ENCODE results near the gene RENBP. TPM values are rescaled to one million over a fixed set of nuclear protein-coding genes. Genes with fewer than 3 reads are reported as not detected.
A peak's percentile ranks its signal among the peaks of the same experiment; 100 is the strongest.

RENBP gene
- total RNA-seq, 1 donor from 2014 or later, result 11.4 TPM

- peak; percentile 71 for DNase-seq (ENCODE audit: low spot score)
- Mint-ChIP-seq H3K9me3 (no peaks in the 10 kb centered on the region), H3K27ac (peak overlapping the region; percentile 82), H3K4me3 (ENCODE audit: low read depth) (no peak overlapping the region), H3K27me3 (ENCODE audit: low read depth) (no peaks in the 10 kb centered on the region), H3K4me1 (ENCODE audit: low read depth) (peaks cover 14% of the 10 kb centered on the region), H3K36me3 (ENCODE audit: low read depth) (peaks cover 29% of the 10 kb centered on the region)
- intact Hi-C loops (cut with micrococcal nuclease), result loop anchor here (1.0 kb wide), 1 partner anchor 19 kb away; no protein-coding TSS in a partner anchor
These were observed 2.7 kb upstream of the RENBP start for GRCh38 chrX:153947009-153947769.

DNA sequence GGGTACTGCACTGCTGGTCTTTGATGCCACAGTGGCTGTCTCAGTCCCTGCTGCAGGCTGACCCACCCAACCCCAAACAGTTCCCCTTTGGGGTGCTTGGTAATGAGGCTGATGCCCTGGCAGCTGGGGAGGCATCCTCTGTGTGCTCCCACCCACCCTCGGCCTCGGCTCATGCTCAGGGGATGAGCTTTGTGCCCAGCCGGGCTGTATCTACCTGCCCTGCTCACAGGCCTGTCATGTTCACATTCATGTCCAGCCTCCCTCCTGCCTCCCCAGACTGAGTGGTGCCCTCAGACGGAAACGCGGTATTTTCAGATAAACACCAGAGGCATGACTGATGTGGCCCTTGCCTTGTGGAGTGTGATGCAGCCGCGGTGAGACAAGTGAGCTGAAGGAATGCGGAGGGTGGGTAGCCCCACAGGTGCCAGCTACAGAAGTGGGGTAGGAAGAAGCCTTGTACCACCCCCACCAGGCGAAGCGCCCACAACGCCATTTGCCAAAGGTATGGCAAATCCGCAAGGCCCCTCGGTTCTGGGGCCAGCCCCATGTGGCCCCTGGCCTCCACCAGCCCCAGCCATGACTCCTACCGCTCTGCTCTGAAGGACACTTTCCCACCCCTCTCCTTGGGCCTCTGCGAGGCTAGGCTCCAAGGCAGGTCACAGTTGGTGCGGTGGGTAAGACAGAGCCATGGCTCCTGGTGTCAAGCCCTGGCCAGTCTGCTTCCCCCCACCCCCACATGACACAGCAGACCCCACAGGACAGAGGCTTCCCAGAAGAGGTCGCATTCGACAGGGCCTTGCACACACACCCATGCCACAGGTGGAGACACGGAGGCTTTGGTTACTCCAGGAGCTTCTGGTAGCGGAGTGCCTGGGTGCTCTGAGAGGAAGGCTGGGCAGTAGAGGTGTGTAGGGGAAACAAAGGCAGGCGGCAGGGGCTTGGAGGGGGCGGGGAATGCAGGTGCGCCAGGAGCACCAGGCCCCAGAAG is 1.8 kb upstream of the RENBP start:
- Mint-ChIP-seq H3K4me3 (ENCODE audit: low read depth) (no peak overlapping the region), H3K27ac (no peak overlapping the region), H3K27me3 (ENCODE audit: low read depth) (no peaks in the 10 kb centered on the region), H3K9me3 (no peaks in the 10 kb centered on the region), H3K36me3 (ENCODE audit: low read depth) (peaks cover 27% of the 10 kb centered on the region), H3K4me1 (ENCODE audit: low read depth) (peaks cover 16% of the 10 kb centered on the region)
- DNase-seq (ENCODE audit: low spot score), result no peak
- intact Hi-C loops (cut with micrococcal nuclease), result no loop called here

GRCh38 chrX:153944800-153945150 is 332 bp upstream of the RENBP start:
- no peak for DNase-seq (ENCODE audit: low spot score)
- no peaks in the 10 kb centered on the region for H3K9me3 Mint-ChIP-seq
- intact Hi-C loops (cut with micrococcal nuclease), result no loop called here
- no peak overlapping the region for H3K27ac Mint-ChIP-seq
- H3K4me1 Mint-ChIP-seq (ENCODE audit: low read depth), result peaks cover 16% of the 10 kb centered on the region
- no peaks in the 10 kb centered on the region for H3K27me3 Mint-ChIP-seq (ENCODE audit: low read depth)
- peaks cover 15% of the 10 kb centered on the region for H3K36me3 Mint-ChIP-seq (ENCODE audit: low read depth)
- peak overlapping the region; percentile 42 for H3K4me3 Mint-ChIP-seq (ENCODE audit: low read depth)

DNA sequence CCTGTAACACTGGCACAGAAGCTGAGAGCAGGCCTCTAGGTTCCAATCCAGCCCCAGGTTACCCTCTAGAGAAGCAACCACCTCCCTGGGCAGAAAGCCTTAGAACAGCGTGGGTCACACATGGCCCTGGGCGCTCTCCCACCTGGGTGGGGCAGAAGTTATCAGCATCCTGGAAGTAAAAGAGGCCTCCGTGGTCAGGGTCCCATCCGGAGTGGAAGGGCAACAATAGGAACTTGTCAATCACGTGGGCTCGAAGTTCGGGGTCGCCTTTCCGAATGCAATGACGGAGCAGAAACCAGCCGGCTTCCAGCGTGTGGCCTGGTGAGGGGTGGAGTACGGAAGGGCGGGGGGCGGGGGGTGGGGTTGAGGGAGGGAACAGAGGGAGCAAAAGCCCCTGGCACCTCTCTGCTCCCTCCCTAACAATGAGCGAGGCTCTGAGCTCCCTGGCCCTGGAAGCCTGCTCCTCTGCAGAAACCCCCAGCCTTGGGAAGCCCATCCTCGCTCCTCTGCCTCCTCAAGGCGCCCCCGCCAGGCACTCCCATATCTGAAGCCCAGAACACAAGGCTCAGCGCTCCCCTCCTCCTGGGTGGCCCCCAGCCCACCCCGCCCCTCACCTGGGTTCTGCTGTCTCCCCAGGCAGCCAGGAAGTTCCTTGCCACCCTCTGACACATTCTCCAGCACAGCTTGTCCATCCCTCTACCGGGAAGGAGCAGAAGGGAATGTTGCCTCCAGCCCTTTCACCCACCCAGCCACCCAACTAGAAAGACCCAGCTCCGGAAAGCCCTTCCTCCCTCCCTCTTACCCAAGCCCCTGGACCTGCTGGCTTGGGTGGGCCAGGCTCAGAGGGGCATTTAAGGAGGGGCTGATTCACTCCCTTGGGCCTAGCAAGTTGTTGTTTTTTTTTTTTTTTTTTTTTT is 2.8 kb downstream of the RENBP start:
- intact Hi-C loops (cut with micrococcal nuclease), result no loop called here
- Mint-ChIP-seq H3K27me3 (ENCODE audit: low read depth) (no peaks in the 10 kb centered on the region), H3K27ac (peak overlapping the region; percentile 63), H3K4me3 (ENCODE audit: low read depth) (peak overlapping the region; percentile 55), H3K36me3 (ENCODE audit: low read depth) (peaks cover 9% of the 10 kb centered on the region), H3K9me3 (no peaks in the 10 kb centered on the region), H3K4me1 (ENCODE audit: low read depth) (peaks cover 6% of the 10 kb centered on the region)
- DNase-seq (ENCODE audit: low spot score), result no peak

GRCh38 chrX:153939573-153939972 is 4.9 kb downstream of the RENBP start:
- H3K9me3 Mint-ChIP-seq, result no peaks in the 10 kb centered on the region
- intact Hi-C loops (cut with micrococcal nuclease), result no loop called here
- peaks cover 9% of the 10 kb centered on the region for H3K36me3 Mint-ChIP-seq (ENCODE audit: low read depth)
- H3K4me3 Mint-ChIP-seq (ENCODE audit: low read depth), result no peak overlapping the region
- no peaks in the 10 kb centered on the region for H3K27me3 Mint-ChIP-seq (ENCODE audit: low read depth)
- no peak for DNase-seq (ENCODE audit: low spot score)
- peaks cover 8% of the 10 kb centered on the region for H3K4me1 Mint-ChIP-seq (ENCODE audit: low read depth)
- no peak overlapping the region for H3K27ac Mint-ChIP-seq

DNA sequence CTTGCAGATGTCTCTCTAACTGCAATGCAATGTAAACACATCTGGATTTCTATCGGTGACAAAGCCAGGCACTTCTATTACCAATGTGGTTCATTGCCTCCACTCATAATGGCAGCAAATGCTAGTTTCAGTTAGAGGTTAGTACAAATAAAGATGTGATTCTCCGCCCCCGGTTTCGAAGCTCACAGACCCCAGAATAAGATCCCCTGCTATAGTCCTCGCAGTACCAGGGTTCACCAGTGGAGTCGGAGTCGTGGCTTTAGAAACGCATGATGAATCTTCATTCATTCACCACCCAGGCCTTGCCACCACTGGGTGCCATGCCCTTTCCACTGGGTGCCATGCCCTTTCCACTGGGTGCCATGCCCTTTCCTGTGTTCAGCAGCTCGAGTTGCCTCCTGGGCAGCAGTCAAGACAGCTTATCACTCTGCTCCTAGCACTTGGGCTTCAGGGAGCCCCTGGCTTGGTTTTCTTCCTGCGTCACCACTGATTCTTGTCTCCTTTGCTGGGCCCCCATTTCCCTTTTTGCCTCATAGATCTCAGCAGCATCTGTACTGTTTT is 6.1 kb downstream of the RENBP start:
- no peak overlapping the region for H3K27ac Mint-ChIP-seq
- no peaks in the 10 kb centered on the region for H3K9me3 Mint-ChIP-seq
- peaks cover 5% of the 10 kb centered on the region for H3K4me1 Mint-ChIP-seq (ENCODE audit: low read depth)
- H3K4me3 Mint-ChIP-seq (ENCODE audit: low read depth), result no peak overlapping the region
- intact Hi-C loops (cut with micrococcal nuclease), result no loop called here
- DNase-seq (ENCODE audit: low spot score), result no peak
- H3K27me3 Mint-ChIP-seq (ENCODE audit: low read depth), result no peaks in the 10 kb centered on the region
- peaks cover 15% of the 10 kb centered on the region for H3K36me3 Mint-ChIP-seq (ENCODE audit: low read depth)

GRCh38 chrX:153937056-153937455 is 7.4 kb downstream of the RENBP start:
- H3K4me3 Mint-ChIP-seq (ENCODE audit: low read depth), result no peak overlapping the region
- H3K9me3 Mint-ChIP-seq, result no peaks in the 10 kb centered on the region
- no peak overlapping the region for H3K27ac Mint-ChIP-seq
- H3K4me1 Mint-ChIP-seq (ENCODE audit: low read depth), result peaks cover 5% of the 10 kb centered on the region
- intact Hi-C loops (cut with micrococcal nuclease), result no loop called here
- H3K36me3 Mint-ChIP-seq (ENCODE audit: low read depth), result peaks cover 15% of the 10 kb centered on the region
- H3K27me3 Mint-ChIP-seq (ENCODE audit: low read depth), result no peaks in the 10 kb centered on the region
- no peak for DNase-seq (ENCODE audit: low spot score)

DNA sequence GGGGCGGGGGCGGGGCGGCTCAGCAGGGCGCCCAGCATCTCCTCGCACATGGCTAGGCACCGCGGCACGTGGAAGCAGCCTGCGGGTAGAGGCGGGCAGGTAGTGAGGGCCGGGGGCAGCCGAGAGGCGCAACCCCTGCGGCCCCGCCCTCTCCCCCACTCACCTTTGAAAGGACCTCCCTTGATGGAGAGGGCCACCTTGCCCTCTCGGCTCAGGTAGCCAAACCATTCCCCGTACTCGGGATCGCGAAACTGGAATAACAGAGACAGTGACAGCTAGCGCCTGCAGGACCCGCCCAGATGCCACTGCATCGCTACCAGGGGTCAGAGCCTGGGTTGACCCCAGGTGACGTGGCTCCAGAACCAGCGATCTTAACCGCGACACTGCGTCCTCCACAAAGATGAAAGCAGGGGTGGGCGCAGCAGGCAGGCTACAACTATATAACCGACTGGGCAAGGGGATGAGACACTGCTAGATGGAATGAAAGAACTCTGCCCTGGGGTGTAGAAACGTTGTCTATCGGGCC is 9.1 kb downstream of the RENBP start:
- intact Hi-C loops (cut with micrococcal nuclease), result no loop called here
- Mint-ChIP-seq H3K27me3 (ENCODE audit: low read depth) (no peaks in the 10 kb centered on the region), H3K27ac (peak overlapping the region; percentile 42)

GRCh38 chrX:153934762-153935325 is 9.6 kb downstream of the RENBP start, which contains the start of gene NAA10:
NAA10 (minus strand) TSS chrX:153935037; CDS start chrX:153934904, 133 bp downstream.
- Mint-ChIP-seq H3K4me1 (ENCODE audit: low read depth) (peaks cover 2% of the 10 kb centered on the region), H3K4me3 (ENCODE audit: low read depth) (peak within 1 kb of the TSS; percentile 84), H3K27ac (peak within 1 kb of the TSS; percentile 42), H3K9me3 (no peaks in the 10 kb centered on the region), H3K36me3 (ENCODE audit: low read depth) (peaks cover 27% of the 10 kb centered on the region), H3K27me3 (ENCODE audit: low read depth) (no peaks in the 10 kb centered on the region)
- DNase-seq (ENCODE audit: low spot score), result peak; percentile 50
- intact Hi-C loops (cut with micrococcal nuclease), result no loop called here

More for the DNA sequence above, 9.1 kb downstream of the RENBP start:
- H3K9me3 Mint-ChIP-seq, result no peaks in the 10 kb centered on the region
- peaks cover 2% of the 10 kb centered on the region for H3K4me1 Mint-ChIP-seq (ENCODE audit: low read depth)
- peak overlapping the region; percentile 67 for H3K4me3 Mint-ChIP-seq (ENCODE audit: low read depth)
- H3K36me3 Mint-ChIP-seq (ENCODE audit: low read depth), result peaks cover 25% of the 10 kb centered on the region
- no peak for DNase-seq (ENCODE audit: low spot score)

DNA sequence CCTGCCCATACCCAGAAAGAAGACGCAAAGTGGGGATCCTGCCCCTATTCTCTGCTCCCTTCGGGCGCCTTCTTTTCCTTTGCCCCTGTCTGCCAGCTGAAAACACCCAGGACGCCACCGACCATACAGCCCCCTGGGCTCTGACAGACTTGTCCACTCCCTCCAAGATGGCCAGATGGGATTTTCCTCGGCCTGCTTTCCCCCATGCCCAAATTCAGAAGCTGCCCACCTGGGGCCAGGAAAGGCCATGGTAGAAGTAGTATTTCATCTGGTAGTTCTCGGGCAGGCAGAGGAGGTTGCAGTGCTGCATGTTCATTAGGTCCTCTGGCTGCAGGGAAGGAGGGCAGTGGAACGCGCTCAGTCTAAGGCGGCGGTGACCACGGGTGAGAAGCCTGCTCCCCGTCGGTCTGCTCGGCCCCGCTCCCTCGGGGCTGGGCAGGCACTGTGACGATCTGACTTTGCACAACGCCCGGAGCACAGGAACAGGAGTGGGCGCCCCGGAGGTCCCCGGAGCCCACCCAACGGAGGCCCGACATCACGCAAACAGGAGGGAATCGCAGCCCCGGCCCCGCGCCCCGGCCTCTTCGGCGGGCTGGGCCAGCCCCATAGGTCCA is 10.2 kb downstream of the RENBP start:
- peaks cover 29% of the 10 kb centered on the region for H3K36me3 Mint-ChIP-seq (ENCODE audit: low read depth)
- H3K27ac Mint-ChIP-seq, result peak overlapping the region; percentile 17
- DNase-seq (ENCODE audit: low spot score), result no peak
- H3K9me3 Mint-ChIP-seq, result no peaks in the 10 kb centered on the region
- peaks cover 4% of the 10 kb centered on the region for H3K4me1 Mint-ChIP-seq (ENCODE audit: low read depth)
- H3K27me3 Mint-ChIP-seq (ENCODE audit: low read depth), result no peaks in the 10 kb centered on the region
- intact Hi-C loops (cut with micrococcal nuclease), result no loop called here
- H3K4me3 Mint-ChIP-seq (ENCODE audit: low read depth), result peak overlapping the region; percentile 84

- Mint-ChIP-seq H3K9me3 (no peaks in the 10 kb centered on the region), H3K4me3 (ENCODE audit: low read depth) (peak overlapping the region; percentile 84), H3K36me3 (ENCODE audit: low read depth) (peaks cover 32% of the 10 kb centered on the region), H3K27me3 (ENCODE audit: low read depth) (no peaks in the 10 kb centered on the region), H3K4me1 (ENCODE audit: low read depth) (peaks cover 8% of the 10 kb centered on the region), H3K27ac (no peak overlapping the region)
- intact Hi-C loops (cut with micrococcal nuclease), result no loop called here
- no peak for DNase-seq (ENCODE audit: low spot score)
These were observed 10.7 kb downstream of the RENBP start for GRCh38 chrX:153933748-153934147.

Measured in activated T-helper 2 cell treated with anti-CD3 and anti-CD28 coated beads, Interferon-gamma antibody, Interleukin-2, Interleukin-4, amounts not matched to agents 10 μg/mL and 5 μg/mL and 100 μg/mL, durations not matched to agents 14 hours and 24 hours and 36 hours (primary cell).